Trophoblast cell (in vitro differentiated cells and primary cell): ENCODE measurements around the gene CDK13.

Experiments used
- DNase-seq, 2 donors: peaks; one replicate each; pipeline ENCODE4 v3.0.0-alpha.2; 2016
- H2AFZ ChIP-seq: 2 replicates; pipeline ENCODE4 v1.6.1; 2013; ENCODE audit warnings: low read length, moderate library complexity, mild to moderate bottlenecking; ENCODE audit not compliant: insufficient read depth, poor library complexity
- H2AK5ac ChIP-seq: 2 replicates; pipeline ENCODE4 v1.6.1; 2013; ENCODE audit warnings: mild to moderate bottlenecking, low read length
- H2BK120ac ChIP-seq: 2 replicates; pipeline ENCODE4 v1.6.1; 2013; ENCODE audit warnings: low read length, mild to moderate bottlenecking, moderate library complexity; ENCODE audit not compliant: insufficient read depth, poor library complexity
- H2BK12ac ChIP-seq: 2 replicates; pipeline ENCODE4 v1.6.1; 2013; ENCODE audit warnings: mild to moderate bottlenecking, low read length, moderate library complexity
- H2BK5ac ChIP-seq: 2 replicates; pipeline ENCODE4 v1.6.1; 2013; ENCODE audit warnings: low read length, low read depth, moderate library complexity, mild to moderate bottlenecking; ENCODE audit not compliant: poor library complexity
- H3K14ac ChIP-seq: 2 replicates; pipeline ENCODE4 v1.6.1; 2013; ENCODE audit warnings: mild to moderate bottlenecking, low read length
- H3K18ac ChIP-seq: 2 replicates; pipeline ENCODE4 v1.6.1; 2013; ENCODE audit warnings: mild to moderate bottlenecking, low read length
- H3K23ac ChIP-seq: 2 replicates; pipeline ENCODE4 v1.6.1; 2013; ENCODE audit warnings: low read length
- H3K27ac ChIP-seq: 2 replicates; pipeline ENCODE4 v1.5.1; 2013; ENCODE audit warnings: low read depth, mild to moderate bottlenecking, inconsistent platforms, low read length, moderate library complexity
- H3K27me3 ChIP-seq: 2 replicates; pipeline ENCODE4 v1.6.1; 2013; ENCODE audit warnings: inconsistent platforms, mild to moderate bottlenecking, low read length, moderate library complexity; ENCODE audit not compliant: insufficient read depth
- H3K36me3 ChIP-seq, 2 experiments: 1 replicate in 1 of 2; 2 replicates in 1 of 2; pipeline ENCODE4 v1.6.1; 2013; ENCODE audit warnings: low read length in 2 of 2, mild to moderate bottlenecking in 2 of 2, moderate library complexity in 1 of 2; ENCODE audit not compliant: insufficient read depth in 2 of 2, control insufficient read depth in 1 of 2
- H3K4ac ChIP-seq: 2 replicates; pipeline ENCODE4 v1.6.1; 2013; ENCODE audit warnings: low read depth, mild to moderate bottlenecking, low read length, moderate library complexity
- H3K4me1 ChIP-seq, 2 experiments: 1 replicate in 1 of 2; 2 replicates in 1 of 2; pipeline ENCODE4 v1.6.1; 2013; ENCODE audit warnings: low read length in 2 of 2, mild to moderate bottlenecking in 2 of 2, moderate library complexity in 1 of 2; ENCODE audit not compliant: insufficient read depth in 2 of 2, control insufficient read depth in 1 of 2
- H3K4me2 ChIP-seq: 2 replicates; pipeline ENCODE4 v1.6.1; 2013; ENCODE audit warnings: inconsistent platforms, mild to moderate bottlenecking, low read length, moderate library complexity
- H3K4me3 ChIP-seq: 2 replicates; pipeline ENCODE4 v1.5.1; 2013; ENCODE audit warnings: mild to moderate bottlenecking, low read depth, low read length, inconsistent platforms
- H3K79me1 ChIP-seq: one replicate; pipeline ENCODE4 v1.6.1; 2013; ENCODE audit warnings: low read length
- H3K79me2 ChIP-seq: 2 replicates; pipeline ENCODE4 v1.6.1; 2013; ENCODE audit warnings: low read length, mild to moderate bottlenecking; ENCODE audit not compliant: control insufficient read depth, insufficient read depth, poor library complexity
- H3K9ac ChIP-seq: 2 replicates; pipeline ENCODE4 v1.6.1; 2013; ENCODE audit warnings: mild to moderate bottlenecking, low read length
- H3K9me3 ChIP-seq: 2 replicates; pipeline ENCODE4 v1.6.1; 2013; ENCODE audit warnings: low read depth, mild to moderate bottlenecking, control low read depth, inconsistent platforms, low read length; ENCODE audit not compliant: insufficient read depth
- H4K12ac ChIP-seq: 2 replicates; pipeline ENCODE4 v1.6.1; 2013; ENCODE audit warnings: low read depth, mild to moderate bottlenecking, low read length, moderate library complexity
- H4K8ac ChIP-seq: 2 replicates; pipeline ENCODE4 v1.6.1; 2013; ENCODE audit warnings: low read depth, mild to moderate bottlenecking, low read length, moderate library complexity
- H4K91ac ChIP-seq: one replicate; pipeline ENCODE4 v1.6.1; 2013; ENCODE audit warnings: low read depth, mild to moderate bottlenecking, low read length, moderate library complexity
- WGBS: extraction: QIAGEN DNeasy Blood & Tissue Kit; methylation state at CpG from one replicate; pipeline ENCODE4 v1.1.7; 2013; ENCODE audit warnings: missing lambda C conversion rate; ENCODE audit not compliant: insufficient read length, insufficient coverage; ENCODE audit errors: extremely low coverage; 5-methylcytosine and 5-hydroxymethylcytosine counted together

Gene CDK13

DNA sequence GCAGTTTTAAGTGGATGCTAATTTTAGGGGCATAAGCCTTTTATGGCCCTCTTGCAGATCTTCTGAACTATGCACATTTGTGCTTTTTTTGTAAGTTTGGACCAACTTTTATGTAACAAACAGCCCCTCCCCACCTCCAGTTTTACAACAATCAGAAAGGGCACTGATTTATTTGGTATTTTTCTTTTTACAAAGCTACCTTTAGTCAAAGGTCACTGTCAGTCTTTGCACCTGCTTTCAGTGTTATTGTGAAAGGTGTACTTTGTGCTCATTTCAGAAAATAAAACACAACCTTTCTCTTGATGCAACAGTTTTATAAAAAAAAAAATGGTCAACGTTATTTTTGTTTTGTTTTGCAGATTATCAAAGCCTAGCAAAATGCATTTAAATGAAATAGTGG, 145.2 kb downstream of the CDK13 start:
- Histone ChIP-seq H4K8ac (no peak overlapping the region), H3K79me2 (no peaks in the 10 kb centered on the region), H3K4me1 (no peaks in the 10 kb centered on the region), H3K14ac (no peak overlapping the region), H3K36me3 (peaks cover 12 to 16% of the 10 kb centered on the region in 2 experiments), H3K4me2 (no peak overlapping the region), H3K4ac (no peak overlapping the region), H3K9ac (no peak overlapping the region), H2BK120ac (no peak overlapping the region), H3K4me3 (no peak overlapping the region), H3K27me3 (no peaks in the 10 kb centered on the region), H2BK12ac (no peak overlapping the region), H3K23ac (no peak overlapping the region), H2BK5ac (no peak overlapping the region), H3K18ac (no peak overlapping the region), H4K12ac (no peak overlapping the region), H2AK5ac (no peak overlapping the region), H3K9me3 (no peaks in the 10 kb centered on the region), H2AFZ (no peak overlapping the region), H3K27ac (no peak overlapping the region), H4K91ac (no peak overlapping the region), H3K79me1 (no peaks in the 10 kb centered on the region)
- WGBS, result no CpG with 5 or more reads among the region's 1 CpG
- no peak for DNase-seq

DNA sequence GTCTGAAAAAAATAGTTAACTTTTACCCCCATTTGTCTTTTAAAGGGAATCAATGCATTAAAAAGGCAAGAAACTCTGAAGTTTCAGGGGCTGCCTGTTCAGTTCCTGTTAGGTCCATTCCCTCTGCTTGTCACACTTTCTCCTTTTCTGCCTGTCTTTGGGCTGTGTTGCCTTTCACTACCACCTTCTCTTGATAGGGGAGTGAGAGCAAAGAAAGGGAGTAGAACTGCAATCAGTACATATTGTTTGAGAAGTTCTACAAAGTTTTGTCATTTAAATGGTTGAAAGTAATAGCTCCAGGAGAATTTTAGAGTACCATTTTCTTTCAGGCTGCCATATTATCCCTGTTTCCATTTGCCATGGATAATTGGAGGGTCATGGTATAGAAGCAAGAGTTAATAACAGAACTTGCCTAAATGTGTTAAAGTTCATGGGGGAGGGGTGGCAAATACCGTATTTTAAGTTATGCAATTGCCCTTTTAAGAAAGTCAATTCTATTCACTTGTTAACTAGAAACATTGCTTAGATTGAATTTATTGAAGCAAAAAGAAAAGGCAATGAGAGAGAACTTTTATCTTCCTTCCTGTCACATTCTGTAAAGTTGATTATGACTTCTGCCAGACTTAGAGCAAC, 145.8 kb downstream of the CDK13 start:
- Histone ChIP-seq H3K14ac (no peak overlapping the region), H4K12ac (no peak overlapping the region), H2BK12ac (no peak overlapping the region), H4K8ac (no peak overlapping the region), H3K4me2 (no peak overlapping the region), H3K18ac (no peak overlapping the region), H3K4ac (no peak overlapping the region), H3K36me3 (peaks cover 12 to 16% of the 10 kb centered on the region in 2 experiments), H2AK5ac (no peak overlapping the region), H3K27me3 (no peaks in the 10 kb centered on the region), H3K79me2 (no peaks in the 10 kb centered on the region), H3K23ac (no peak overlapping the region), H3K79me1 (no peaks in the 10 kb centered on the region), H4K91ac (no peak overlapping the region), H3K4me1 (no peaks in the 10 kb centered on the region), H2AFZ (no peak overlapping the region), H2BK5ac (no peak overlapping the region), H3K4me3 (no peak overlapping the region), H2BK120ac (no peak overlapping the region), H3K27ac (no peak overlapping the region), H3K9me3 (no peaks in the 10 kb centered on the region), H3K9ac (no peak overlapping the region)
- WGBS, result no CpG with 5 or more reads among the region's 1 CpG
- no peak for DNase-seq

- H3K9ac ChIP-seq, result no peak overlapping the region
- no peak overlapping the region for H3K18ac ChIP-seq
- H3K27me3 ChIP-seq, result no peaks in the 10 kb centered on the region
- H3K4me2 ChIP-seq, result no peak overlapping the region
- no peaks in the 10 kb centered on the region for H3K4me1 ChIP-seq
- H4K8ac ChIP-seq, result no peak overlapping the region
- no CpG with 5 or more reads among the region's 2 CpGs for WGBS
- DNase-seq, result peak in 1 of 2 donors; percentile 16
- no peak overlapping the region for H3K23ac ChIP-seq
- no peak overlapping the region for H2BK120ac ChIP-seq
- no peak overlapping the region for H3K4ac ChIP-seq
- no peak overlapping the region for H4K91ac ChIP-seq
- H3K9me3 ChIP-seq, result no peaks in the 10 kb centered on the region
- no peak overlapping the region for H3K14ac ChIP-seq
- H2AFZ ChIP-seq, result no peak overlapping the region
- H3K27ac ChIP-seq, result no peak overlapping the region
- H3K36me3 ChIP-seq, result peaks cover 12 to 16% of the 10 kb centered on the region in 2 experiments
- H2BK5ac ChIP-seq, result no peak overlapping the region
- no peak overlapping the region for H4K12ac ChIP-seq
- H3K79me1 ChIP-seq, result no peaks in the 10 kb centered on the region
- no peak overlapping the region for H2BK12ac ChIP-seq
- no peak overlapping the region for H3K4me3 ChIP-seq
- no peak overlapping the region for H2AK5ac ChIP-seq
- no peaks in the 10 kb centered on the region for H3K79me2 ChIP-seq
These were observed 147.7 kb downstream of the CDK13 start for GRCh38 chr7:40097728-40098127.

- H4K12ac ChIP-seq, result no peak overlapping the region
- H2AFZ ChIP-seq, result no peak overlapping the region
- no peak overlapping the region for H3K9ac ChIP-seq
- no peak overlapping the region for H3K18ac ChIP-seq
- no peak overlapping the region for H3K27ac ChIP-seq
- H2BK120ac ChIP-seq, result no peak overlapping the region
- no peaks in the 10 kb centered on the region for H3K79me2 ChIP-seq
- H2BK12ac ChIP-seq, result no peak overlapping the region
- no peak overlapping the region for H4K91ac ChIP-seq
- no peak overlapping the region for H3K23ac ChIP-seq
- peaks cover 6 to 9% of the 10 kb centered on the region in 2 experiments for H3K36me3 ChIP-seq
- DNase-seq, result no peak
- H3K4ac ChIP-seq, result no peak overlapping the region
- H3K27me3 ChIP-seq, result no peaks in the 10 kb centered on the region
- H2AK5ac ChIP-seq, result no peak overlapping the region
- no peaks in the 10 kb centered on the region for H3K79me1 ChIP-seq
- no peaks in the 10 kb centered on the region for H3K4me1 ChIP-seq
- H2BK5ac ChIP-seq, result no peak overlapping the region
- no peak overlapping the region for H3K14ac ChIP-seq
- no peak overlapping the region for H4K8ac ChIP-seq
- H3K4me3 ChIP-seq, result no peak overlapping the region
- H3K4me2 ChIP-seq, result no peak overlapping the region
- no peaks in the 10 kb centered on the region for H3K9me3 ChIP-seq
These were observed 148.8 kb downstream of the CDK13 start for GRCh38 chr7:40098810-40099209.
